Midbrain (tissue), 1 donor: Measurements from ENCODE around the gene CDC42SE2.
"Not testable (repeated sequence)": the region's sequence is repeated elsewhere in the genome, so short reads cannot be mapped to it uniquely, and the experiment has no call there.

Experiments used
- DNase-seq: peaks from one replicate; lab custom pipeline; 2025; lab: John Stamatoyannopoulos, UW

The CDC42SE2 gene

GRCh38 chr5:131366428-131366827 lies 102.6 kb downstream of the CDC42SE2 start:
- DNase-seq: no peak

- no peak for DNase-seq
Observed at GRCh38 chr5:131367219-131367860, 103.5 kb downstream of the CDC42SE2 start.

- DNase-seq: no peak
Observed at GRCh38 chr5:131368866-131369265, 105.0 kb downstream of the CDC42SE2 start.

GRCh38 chr5:131369558-131369957 lies 105.7 kb downstream of the CDC42SE2 start:
- DNase-seq: no peak

- DNase-seq: no peak
Observed at GRCh38 chr5:131371835-131372234, 108.0 kb downstream of the CDC42SE2 start.

- DNase-seq: no peak
Observed at GRCh38 chr5:131373265-131373664, 109.4 kb downstream of the CDC42SE2 start.

GRCh38 chr5:131375351-131375750 lies 111.5 kb downstream of the CDC42SE2 start:
- DNase-seq: no peak

GRCh38 chr5:131377346-131377745 lies 113.5 kb downstream of the CDC42SE2 start:
- no peak for DNase-seq

GRCh38 chr5:131377785-131378325 lies 114.0 kb downstream of the CDC42SE2 start:
- DNase-seq: peak; percentile 26

GRCh38 chr5:131378721-131379541 lies 115.1 kb downstream of the CDC42SE2 start:
- DNase-seq: no peak

- no peak for DNase-seq
Observed at GRCh38 chr5:131379723-131380122, 115.9 kb downstream of the CDC42SE2 start.

GRCh38 chr5:131380238-131380637 lies 116.4 kb downstream of the CDC42SE2 start:
- not testable (repeated sequence) for DNase-seq

- no peak for DNase-seq
Observed at GRCh38 chr5:131381021-131381420, 117.2 kb downstream of the CDC42SE2 start.

GRCh38 chr5:131381777-131382176 lies 117.9 kb downstream of the CDC42SE2 start:
- no peak for DNase-seq

GRCh38 chr5:131382407-131383395 lies 118.8 kb downstream of the CDC42SE2 start:
- DNase-seq: peak; percentile 53

- DNase-seq: no peak
Observed at GRCh38 chr5:131384173-131384572, 120.3 kb downstream of the CDC42SE2 start.

GRCh38 chr5:131384616-131385214 lies 120.9 kb downstream of the CDC42SE2 start:
- no peak for DNase-seq

GRCh38 chr5:131386124-131386523 lies 122.3 kb downstream of the CDC42SE2 start:
- no peak for DNase-seq

- no peak for DNase-seq
Observed at GRCh38 chr5:131386779-131387178, 122.9 kb downstream of the CDC42SE2 start.

- no peak for DNase-seq
Observed at GRCh38 chr5:131387255-131387654, 123.4 kb downstream of the CDC42SE2 start.

GRCh38 chr5:131389096-131389868 lies 125.4 kb downstream of the CDC42SE2 start:
- no peak for DNase-seq
